A673 (cell line): ENCODE results near the gene DOK3. TPM values are rescaled to one million over a fixed set of nuclear protein-coding genes. Genes with fewer than 3 reads are reported as not detected.

ENCODE experiments used
- BruUV-seq: library from RNA; stranded (reverse); fragments of 400-500 nt; replicated peaks from 2 replicates; lab custom pipeline; 2021; lab: Mats Ljungman, UMichigan
- CTCF ChIA-PET: fragments of 300-600 bp; sonication (Branson Sonifier 250); formaldehyde crosslinking; loops from one replicate; lab custom pipeline; 2022; ENCODE audit warnings: antibody characterized with exemption; lab: Charles Lee
- POLR2A ChIA-PET: fragments of 300-600 bp; sonication (Branson Sonifier 250); formaldehyde crosslinking; loops from one replicate; lab custom pipeline; 2022; ENCODE audit warnings: antibody characterized with exemption; ENCODE audit not compliant: low non-redundant PET; lab: Charles Lee
- DNase-seq: peaks from one replicate; pipeline ENCODE4 v3.0.0-alpha.2; 2015; ENCODE audit warnings: low spot score
- H3K27ac ChIP-seq: fragments of 200-600 bp; sonication (generic); 2 replicates; pipeline ENCODE4 v1.5.1; 2016; ENCODE audit warnings: mixed run types, low read depth, mild to moderate bottlenecking, mixed read lengths, antibody characterized with exemption, low read length; ENCODE audit not compliant: poor library complexity, severe bottlenecking
- H3K27me3 ChIP-seq: fragments of 200-600 bp; sonication (generic); replicated peaks from 2 replicates; pipeline ENCODE4 v1.6.1; 2017; ENCODE audit warnings: mixed run types, low read depth, mild to moderate bottlenecking, mixed read lengths, antibody characterized with exemption, low read length; ENCODE audit not compliant: insufficient read depth, poor library complexity
- H3K36me3 ChIP-seq: fragments of 200-600 bp; sonication (generic); 2 replicates; pipeline ENCODE4 v1.6.1; 2016; ENCODE audit warnings: mixed run types, mild to moderate bottlenecking, mixed read lengths, antibody characterized with exemption, low read length; ENCODE audit not compliant: insufficient read depth, poor library complexity, severe bottlenecking
- H3K4me1 ChIP-seq: fragments of 200-600 bp; sonication (generic); 2 replicates; pipeline ENCODE4 v1.6.1; 2017; ENCODE audit warnings: mixed run types, mild to moderate bottlenecking, mixed read lengths, antibody characterized with exemption, low read length; ENCODE audit not compliant: insufficient read depth, poor library complexity, severe bottlenecking
- H3K4me3 ChIP-seq: fragments of 200-600 bp; sonication (generic); 2 replicates; pipeline ENCODE4 v1.5.1; 2016; ENCODE audit warnings: low read depth, mixed run types, mild to moderate bottlenecking, mixed read lengths, low read length; ENCODE audit not compliant: poor library complexity, severe bottlenecking
- H3K9me3 ChIP-seq: fragments of 200-600 bp; sonication (generic); 2 replicates; pipeline ENCODE4 v1.6.1; 2016; ENCODE audit warnings: mixed run types, low read depth, mild to moderate bottlenecking, mixed read lengths, antibody characterized with exemption, low read length; ENCODE audit not compliant: poor library complexity, severe bottlenecking
- EZH2 ChIP-seq: fragments of 200-600 bp; sonication (generic); IDR thresholded peaks from 2 replicates; pipeline ENCODE4 v1.6.1; 2017; ENCODE audit warnings: borderline replicate concordance, low read depth, mild to moderate bottlenecking, mixed read lengths, antibody characterized with exemption, low read length; ENCODE audit not compliant: poor library complexity, severe bottlenecking
- intact Hi-C: fragments of 100-400 bp; cut with micrococcal nuclease; formaldehyde crosslinking; loops from one replicate; pipeline ENCODE4 v1.10.0; 2022; ENCODE audit not compliant: unreplicated experiment
- total RNA-seq: library from RNA; stranded (reverse); gene quantifications from 2 replicates; pipeline ENCODE4 v1.2.3, GENCODE V29; 2021
- TF ChIP-seq, protein P1 (sequence below): fragments of 300-800, 200-600 bp; sonication (generic); conservative IDR thresholded peaks from 2 replicates; pipeline ENCODE4 v1.5.1; 2017; ENCODE audit warnings: low read depth, mild to moderate bottlenecking, antibody characterized with exemption, low read length, moderate library complexity, mixed read lengths

Gene DOK3
- total RNA-seq, 1 experiment from 2014 or later = 15.0 TPM

DNA sequence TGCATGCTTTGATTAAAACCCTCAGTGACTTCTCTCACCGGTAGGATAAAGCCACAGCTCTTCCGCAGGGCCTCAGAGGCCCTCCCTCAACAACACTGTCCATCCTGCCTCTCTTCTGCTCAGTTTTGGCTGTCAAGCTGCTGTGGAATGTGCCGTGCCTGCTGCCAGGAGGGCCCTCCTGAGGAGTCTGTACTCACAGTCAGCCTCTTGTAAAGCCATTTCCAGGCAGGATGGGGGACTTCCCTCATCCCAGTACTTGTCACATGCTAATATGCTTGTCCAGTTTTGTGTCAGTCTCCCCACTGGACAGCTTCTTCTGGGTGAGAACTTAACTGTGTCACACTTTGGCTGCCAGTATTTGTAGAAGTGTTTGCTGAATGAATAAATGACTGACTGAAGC, 21.0 kb upstream of the DOK3 start:
- BruUV-seq = no TSS peak
- DNase-seq = no peak
- Histone ChIP-seq H3K4me3 (no peak overlapping the region), H3K27ac (no peak overlapping the region), H3K27me3 (no peaks in the 10 kb centered on the region), H3K36me3 (peaks cover 20% of the 10 kb centered on the region), H3K9me3 (no peaks in the 10 kb centered on the region), H3K4me1 (no peaks in the 10 kb centered on the region)
- TF ChIP-seq, protein P1, sequence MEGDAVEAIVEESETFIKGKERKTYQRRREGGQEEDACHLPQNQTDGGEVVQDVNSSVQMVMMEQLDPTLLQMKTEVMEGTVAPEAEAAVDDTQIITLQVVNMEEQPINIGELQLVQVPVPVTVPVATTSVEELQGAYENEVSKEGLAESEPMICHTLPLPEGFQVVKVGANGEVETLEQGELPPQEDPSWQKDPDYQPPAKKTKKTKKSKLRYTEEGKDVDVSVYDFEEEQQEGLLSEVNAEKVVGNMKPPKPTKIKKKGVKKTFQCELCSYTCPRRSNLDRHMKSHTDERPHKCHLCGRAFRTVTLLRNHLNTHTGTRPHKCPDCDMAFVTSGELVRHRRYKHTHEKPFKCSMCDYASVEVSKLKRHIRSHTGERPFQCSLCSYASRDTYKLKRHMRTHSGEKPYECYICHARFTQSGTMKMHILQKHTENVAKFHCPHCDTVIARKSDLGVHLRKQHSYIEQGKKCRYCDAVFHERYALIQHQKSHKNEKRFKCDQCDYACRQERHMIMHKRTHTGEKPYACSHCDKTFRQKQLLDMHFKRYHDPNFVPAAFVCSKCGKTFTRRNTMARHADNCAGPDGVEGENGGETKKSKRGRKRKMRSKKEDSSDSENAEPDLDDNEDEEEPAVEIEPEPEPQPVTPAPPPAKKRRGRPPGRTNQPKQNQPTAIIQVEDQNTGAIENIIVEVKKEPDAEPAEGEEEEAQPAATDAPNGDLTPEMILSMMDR = no peak
- no peak for TF ChIP-seq EZH2
- intact Hi-C loops = no loop called here
- ChIA-PET CTCF (no interaction called here), POLR2A (no interaction called here)

DNA sequence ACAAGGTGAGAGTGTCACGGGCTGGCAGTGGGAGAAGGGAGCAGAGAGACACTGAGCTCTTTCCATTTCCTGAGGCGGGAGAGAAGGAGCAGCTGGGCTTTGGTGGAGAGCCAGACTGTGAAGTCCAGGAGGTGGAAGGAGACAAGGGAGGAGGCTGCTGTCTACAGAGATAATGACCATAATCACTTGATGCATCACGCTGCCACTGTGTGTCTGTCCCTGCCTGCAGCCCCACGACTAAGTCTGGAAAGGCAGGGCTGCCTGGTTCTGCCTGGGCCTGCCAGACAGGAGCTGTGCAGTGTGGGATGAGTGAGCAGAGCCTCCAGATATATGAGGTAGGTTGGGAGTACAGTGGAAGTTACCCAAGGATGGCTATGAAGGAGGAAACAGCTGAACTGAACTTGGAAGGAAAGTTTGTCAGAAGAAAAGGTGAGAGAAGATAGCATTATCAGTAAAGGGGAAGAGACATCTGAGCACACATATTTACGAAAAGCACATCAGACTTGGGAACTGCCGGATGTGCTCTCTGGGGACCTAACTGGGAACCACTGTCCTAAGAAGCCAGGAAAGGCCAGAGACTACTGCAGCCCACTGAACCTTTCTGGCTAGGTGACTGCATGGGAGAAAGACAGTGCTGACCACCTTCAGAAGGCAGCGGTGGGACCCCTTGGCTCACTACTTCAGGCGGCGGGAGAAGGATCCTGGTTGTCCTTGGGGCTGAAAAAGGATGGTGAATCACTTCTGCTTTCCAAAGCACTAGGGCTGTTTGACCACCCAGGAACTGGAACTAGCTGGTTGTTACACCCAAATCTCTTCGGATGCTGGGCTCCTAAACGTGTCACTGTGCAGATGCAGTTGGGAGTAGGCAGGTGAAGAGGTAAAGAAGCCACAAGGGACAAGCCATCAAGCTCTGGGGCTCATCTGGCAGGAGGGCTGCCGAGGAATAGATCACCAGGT, 19.9 kb upstream of the DOK3 start:
- no peaks in the 10 kb centered on the region for H3K4me1 ChIP-seq
- CTCF ChIA-PET = no interaction called here
- H3K36me3 ChIP-seq = peaks cover 24% of the 10 kb centered on the region
- no peaks in the 10 kb centered on the region for H3K27me3 ChIP-seq
- intact Hi-C loops = no loop called here
- no peak for TF ChIP-seq EZH2
- TF ChIP-seq, protein P1 = no peak
- H3K27ac ChIP-seq = no peak overlapping the region
- H3K9me3 ChIP-seq = no peaks in the 10 kb centered on the region
- no TSS peak for BruUV-seq
- POLR2A ChIA-PET = no interaction called here
- no peak for DNase-seq
- no peak overlapping the region for H3K4me3 ChIP-seq

DNA sequence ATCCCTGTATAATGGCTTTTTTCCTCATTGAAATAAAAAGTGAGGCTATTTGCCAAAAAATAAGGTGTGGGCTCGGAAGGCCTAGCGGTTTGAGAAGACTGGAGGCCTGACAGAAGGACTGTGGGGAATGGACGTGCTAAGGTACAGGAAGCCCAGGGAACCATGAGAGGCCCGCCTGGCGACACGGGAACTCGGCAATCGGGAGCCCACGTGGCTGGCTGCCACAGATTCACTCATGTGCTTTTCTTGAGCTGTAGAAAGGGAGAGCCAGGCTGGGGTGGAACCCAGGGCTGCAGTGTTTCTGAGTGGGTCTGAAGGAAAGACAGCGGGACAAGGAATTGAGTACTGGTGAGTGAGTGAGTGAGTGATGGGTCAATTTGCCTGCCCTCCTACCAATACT, 19.0 kb upstream of the DOK3 start:
- H3K36me3 ChIP-seq = peaks cover 25% of the 10 kb centered on the region
- TF ChIP-seq EZH2 = no peak
- BruUV-seq = no TSS peak
- CTCF ChIA-PET = no interaction called here
- no peak overlapping the region for H3K4me3 ChIP-seq
- intact Hi-C loops = no loop called here
- no peaks in the 10 kb centered on the region for H3K9me3 ChIP-seq
- DNase-seq = no peak
- H3K4me1 ChIP-seq = no peaks in the 10 kb centered on the region
- H3K27ac ChIP-seq = no peak overlapping the region
- POLR2A ChIA-PET = no interaction called here
- H3K27me3 ChIP-seq = no peaks in the 10 kb centered on the region
